Spleen (tissue), 7 donors: Measurements from ENCODE around the gene MALT1.

Source experiments
- POLR2A ChIP-seq, 3 donors: fragments of 450-650 bp; IDR thresholded peaks; one replicate each; pipeline ENCODE4 v1.5.1; 2017; ENCODE audit warnings: antibody characterized with exemption in 3 of 3, mild to moderate bottlenecking in 1 of 3
- POLR2AphosphoS5 ChIP-seq, 3 donors: sonication (generic); formaldehyde crosslinking; IDR thresholded peaks; one replicate each; pipeline ENCODE4 v1.5.1; 2017; ENCODE audit warnings: antibody characterized with exemption in 3 of 3
- TF ChIP-seq, protein P1 (sequence below), 11 experiments: fragments of 200-600 bp in 7 of 11; fragments of 450-650 bp in 4 of 11; sonication (generic) in 4 of 11; IDR thresholded peaks in 8 of 11; conservative IDR thresholded peaks in 3 of 11; 1 replicate in 7 of 11; 2 replicates in 4 of 11; pipeline versions ENCODE4 v1.4.0 to v1.8.0; 2016 to 2021; ENCODE audit warnings: antibody characterized with exemption in 11 of 11, inconsistent platforms in 4 of 11, mild to moderate bottlenecking in 1 of 11
- donor health status: DM: no; HTN: no; CAD: no; lungs with moderate emphysema.
- donor health status: DM: no; HTN: no; CAD: no.
- donor health status: DM: no; HTN: no; CAD: no.

DNA sequence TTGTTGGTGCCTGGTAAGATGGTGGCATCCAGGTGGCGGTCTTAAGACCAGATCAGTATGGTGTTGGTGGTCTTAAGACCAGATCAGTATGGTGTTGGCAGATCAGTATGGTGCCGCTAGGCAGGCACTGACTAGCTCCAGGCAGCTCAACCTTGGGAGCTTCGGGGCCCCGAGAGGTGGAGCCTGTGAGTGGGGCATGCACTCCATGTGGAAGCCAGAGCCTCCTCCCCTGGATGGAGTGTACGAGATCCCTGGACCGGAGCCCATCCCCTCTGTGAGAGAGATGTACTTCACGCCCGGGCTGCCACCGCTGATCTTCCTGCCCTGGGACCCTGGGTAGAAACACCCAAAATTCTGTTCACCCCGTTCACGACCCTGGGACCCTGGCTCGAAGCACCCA lies 19.0 kb downstream of the MALT1 start:
- TF ChIP-seq, protein P1, sequence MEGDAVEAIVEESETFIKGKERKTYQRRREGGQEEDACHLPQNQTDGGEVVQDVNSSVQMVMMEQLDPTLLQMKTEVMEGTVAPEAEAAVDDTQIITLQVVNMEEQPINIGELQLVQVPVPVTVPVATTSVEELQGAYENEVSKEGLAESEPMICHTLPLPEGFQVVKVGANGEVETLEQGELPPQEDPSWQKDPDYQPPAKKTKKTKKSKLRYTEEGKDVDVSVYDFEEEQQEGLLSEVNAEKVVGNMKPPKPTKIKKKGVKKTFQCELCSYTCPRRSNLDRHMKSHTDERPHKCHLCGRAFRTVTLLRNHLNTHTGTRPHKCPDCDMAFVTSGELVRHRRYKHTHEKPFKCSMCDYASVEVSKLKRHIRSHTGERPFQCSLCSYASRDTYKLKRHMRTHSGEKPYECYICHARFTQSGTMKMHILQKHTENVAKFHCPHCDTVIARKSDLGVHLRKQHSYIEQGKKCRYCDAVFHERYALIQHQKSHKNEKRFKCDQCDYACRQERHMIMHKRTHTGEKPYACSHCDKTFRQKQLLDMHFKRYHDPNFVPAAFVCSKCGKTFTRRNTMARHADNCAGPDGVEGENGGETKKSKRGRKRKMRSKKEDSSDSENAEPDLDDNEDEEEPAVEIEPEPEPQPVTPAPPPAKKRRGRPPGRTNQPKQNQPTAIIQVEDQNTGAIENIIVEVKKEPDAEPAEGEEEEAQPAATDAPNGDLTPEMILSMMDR (IDR thresholded peaks at IDR 0.05 in 8 of 11, conservative IDR thresholded peaks at IDR 0.05 in 3 of 11), result no peak
- TF ChIP-seq POLR2A (IDR thresholded peaks at IDR 0.05), result no peak
- no peak for TF ChIP-seq POLR2AphosphoS5 (IDR thresholded peaks at IDR 0.05)
